Common myeloid progenitor, CD34-positive (primary cell): ENCODE measurements around the gene TINAGL1.

Experiments used
- CTCF ChIA-PET: fragments of 350-600 bp; sonication (Branson Sonifier 250); formaldehyde crosslinking; loops from one replicate; lab custom pipeline; 2021; ENCODE audit warnings: antibody characterized with exemption; lab: Charles Lee
- POLR2A ChIA-PET: fragments of 350-600 bp; sonication (Branson Sonifier 250); formaldehyde crosslinking; loops from one replicate; lab custom pipeline; 2021; ENCODE audit warnings: antibody characterized with exemption; lab: Charles Lee
- DNase-seq, 3 donors: peaks; one replicate each; pipeline versions ENCODE4 v3.0.0 to v3.0.0-alpha.2; 2013
- H3K27ac ChIP-seq, 2 experiments: 1 replicate in 1 of 2; 2 replicates in 1 of 2; pipeline ENCODE4 v1.7.0; 2013; ENCODE audit warnings: inconsistent platforms in 2 of 2, low read length in 2 of 2, mild to moderate bottlenecking in 2 of 2, low read depth in 1 of 2, moderate library complexity in 1 of 2; ENCODE audit not compliant: severe bottlenecking in 2 of 2, insufficient read depth in 1 of 2, poor library complexity in 1 of 2
- H3K27me3 ChIP-seq, 5 experiments: replicated peaks in 2 of 5; 1 replicate in 3 of 5; 2 replicates in 2 of 5; pipeline versions ENCODE4 v1.6.1 to v1.7.0; 2013; ENCODE audit warnings: low read length in 4 of 5, mild to moderate bottlenecking in 2 of 5, moderate library complexity in 2 of 5, inconsistent platforms in 1 of 5; ENCODE audit not compliant: insufficient read depth in 5 of 5, control insufficient read depth in 4 of 5
- H3K36me3 ChIP-seq, 4 experiments: 1 replicate in 2 of 4; 2 replicates in 2 of 4; pipeline versions ENCODE4 v1.6.1 to v1.7.0; 2013; ENCODE audit warnings: low read length in 3 of 4, control low read depth in 1 of 4, mild to moderate bottlenecking in 1 of 4; ENCODE audit not compliant: control insufficient read depth in 4 of 4, insufficient read depth in 4 of 4
- H3K4me1 ChIP-seq, 4 experiments: 1 replicate in 3 of 4; 2 replicates in 1 of 4; pipeline versions ENCODE4 v1.6.1 to v1.7.1; 2013; ENCODE audit warnings: low read length in 3 of 4, mild to moderate bottlenecking in 3 of 4, control low read depth in 1 of 4, inconsistent platforms in 1 of 4, moderate library complexity in 1 of 4; ENCODE audit not compliant: control insufficient read depth in 4 of 4, insufficient read depth in 4 of 4; ENCODE audit errors: control extremely low read depth in 1 of 4
- H3K4me3 ChIP-seq, 7 experiments: 1 replicate in 4 of 7; 2 replicates in 3 of 7; pipeline versions ENCODE4 v1.5.1 to v1.7.0; 2013; ENCODE audit warnings: mild to moderate bottlenecking in 7 of 7, low read length in 6 of 7, moderate library complexity in 6 of 7, inconsistent platforms in 2 of 7, low read depth in 2 of 7, control low read depth in 1 of 7; ENCODE audit not compliant: insufficient read depth in 4 of 7, control insufficient read depth in 1 of 7; ENCODE audit errors: extremely low read depth in 1 of 7
- H3K9me3 ChIP-seq, 5 experiments: 1 replicate in 4 of 5; 2 replicates in 1 of 5; pipeline versions ENCODE4 v1.6.1 to v1.7.1; 2013; ENCODE audit warnings: low read length in 4 of 5, mild to moderate bottlenecking in 2 of 5, inconsistent platforms in 1 of 5, low read depth in 1 of 5, moderate library complexity in 1 of 5; ENCODE audit not compliant: control insufficient read depth in 4 of 5, insufficient read depth in 2 of 5; ENCODE audit errors: control extremely low read depth in 1 of 5
- WGBS: methylation state at CpG from one replicate; pipeline ENCODE4 v1.1.5; 2013; ENCODE audit not compliant: insufficient coverage; 5-methylcytosine and 5-hydroxymethylcytosine counted together

The TINAGL1 gene

DNA sequence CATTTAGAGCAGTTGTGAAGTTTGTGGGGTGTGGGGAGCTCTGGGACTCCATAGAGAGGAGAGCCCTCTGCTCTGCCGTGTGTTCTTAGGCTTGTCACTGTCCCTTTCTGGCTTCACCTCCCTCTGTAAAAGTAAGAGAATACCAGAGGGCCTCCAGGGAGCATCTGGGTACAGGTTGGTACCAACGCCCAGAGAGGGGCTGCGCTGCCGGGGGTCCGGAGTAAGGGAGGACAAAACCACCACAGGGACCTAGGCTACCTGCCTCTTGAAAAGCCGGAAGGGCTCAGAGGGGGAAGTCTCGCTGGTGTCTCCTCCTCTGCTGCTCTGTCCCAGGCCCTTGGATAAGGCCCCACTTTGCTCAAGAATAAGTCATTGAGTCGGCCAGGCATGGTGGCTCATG, 3.1 kb upstream of the TINAGL1 start:
- 98% methylated on average over 4 of the region's 8 CpGs for WGBS
- Histone ChIP-seq H3K9me3 (no peaks in the 10 kb centered on the region), H3K4me1 (peaks cover 7 to 63% (median 36%) of the 10 kb centered on the region in 4 experiments), H3K36me3 (no peaks in the 10 kb centered on the region), H3K27ac (no peak overlapping the region), H3K27me3 (peaks cover 0 to 2% (median 0%) of the 10 kb centered on the region in 5 experiments), H3K4me3 (no peak overlapping the region)
- POLR2A ChIA-PET, result no interaction called here
- CTCF ChIA-PET, result interaction anchor here (1.0 to 2.6 kb wide), 2 partner anchors 9 to 30 kb away, joined by 3 to 14 read pairs; no protein-coding TSS in a partner anchor
- DNase-seq, result no peak

DNA sequence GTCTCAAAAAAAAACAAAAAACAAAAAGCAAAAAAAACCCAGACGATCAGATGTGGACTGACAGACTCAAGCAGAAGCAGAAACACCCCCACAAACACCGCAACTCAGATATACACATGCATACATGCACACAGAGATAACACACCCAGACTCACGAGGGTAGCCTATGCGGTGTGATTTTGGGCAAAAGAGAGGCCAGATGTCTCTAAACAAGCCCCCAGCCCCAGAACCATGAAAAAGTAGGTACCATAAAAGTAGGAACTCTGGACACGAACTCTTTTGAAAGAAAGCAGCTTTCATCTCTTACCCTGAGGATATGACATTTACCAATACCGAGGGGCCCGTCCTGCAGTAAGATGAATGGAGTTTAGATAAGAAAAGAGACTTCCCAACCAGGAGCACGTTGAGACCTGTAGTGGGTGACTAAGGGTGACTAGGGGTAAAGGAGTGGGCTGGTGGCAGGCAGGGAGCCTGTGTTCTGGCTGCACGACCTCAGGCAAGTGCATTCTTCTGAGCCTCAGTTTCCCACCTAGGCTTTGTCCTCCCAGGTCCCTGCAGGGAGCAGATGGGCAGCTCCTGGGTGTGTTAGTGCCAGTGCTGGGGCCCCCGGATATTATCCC, 1.5 kb upstream of the TINAGL1 start:
- POLR2A ChIA-PET, result no interaction called here
- DNase-seq, result peak in 2 of 3 donors; percentile 61 to 72
- WGBS, result 52% methylated on average over 4 of the region's 10 CpGs
- H3K9me3 ChIP-seq, result no peaks in the 10 kb centered on the region
- H3K4me1 ChIP-seq, result peaks cover 7 to 63% (median 36%) of the 10 kb centered on the region in 4 experiments
- no peak overlapping the region for H3K27ac ChIP-seq
- peaks cover 0 to 5% (median 0%) of the 10 kb centered on the region in 5 experiments for H3K27me3 ChIP-seq
- no peaks in the 10 kb centered on the region for H3K36me3 ChIP-seq
- CTCF ChIA-PET, result interaction anchor here (1.2 kb wide), 1 partner anchor 18 kb away, joined by 4 read pairs; no protein-coding TSS in a partner anchor
- no peak overlapping the region for H3K4me3 ChIP-seq

DNA sequence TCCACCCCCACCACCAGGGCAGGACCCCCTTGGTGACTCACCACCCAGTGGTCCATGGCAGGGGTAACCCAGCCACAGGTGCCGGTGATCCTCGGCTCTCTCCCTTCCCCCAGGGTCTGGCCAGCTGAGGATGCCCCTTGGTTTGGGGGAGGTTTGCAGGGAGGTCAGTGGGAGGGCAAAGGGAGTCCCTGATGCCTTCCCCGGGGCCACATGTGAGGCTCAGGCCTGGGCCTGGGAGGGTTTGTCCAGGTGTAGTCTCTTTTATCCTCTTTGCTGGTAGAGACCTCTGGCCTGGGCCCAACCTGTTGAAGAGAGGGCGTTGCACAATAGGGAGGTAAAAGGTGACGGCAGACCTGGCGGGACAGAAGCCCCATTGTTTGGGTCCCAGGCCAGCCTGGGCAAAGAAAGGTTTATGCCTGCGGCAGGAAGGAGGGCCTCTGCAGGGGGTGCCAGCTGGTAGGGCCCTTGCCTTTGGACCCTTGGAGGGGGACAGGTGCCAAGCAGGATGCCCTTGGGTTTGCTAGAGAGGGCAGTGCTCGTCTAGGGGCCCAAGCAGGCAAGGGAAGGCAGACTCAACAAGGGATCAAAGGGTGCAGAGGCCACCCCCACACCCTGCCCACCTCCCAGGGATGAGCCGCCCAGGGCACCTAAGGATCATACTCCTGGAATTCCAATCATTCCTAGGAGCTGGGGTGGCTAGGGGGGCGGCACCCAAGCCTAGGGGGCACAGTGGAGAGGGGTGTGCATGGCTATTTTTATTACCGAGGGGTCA, 760 bp upstream of the TINAGL1 start:
- Histone ChIP-seq H3K27ac (no peak overlapping the region), H3K36me3 (no peaks in the 10 kb centered on the region), H3K4me1 (peaks cover 7 to 60% (median 33%) of the 10 kb centered on the region in 4 experiments), H3K4me3 (no peak overlapping the region), H3K27me3 (peaks cover 0 to 5% (median 0%) of the 10 kb centered on the region in 5 experiments), H3K9me3 (no peaks in the 10 kb centered on the region)
- ChIA-PET CTCF (interaction anchor here (1.0 to 1.2 kb wide), 2 partner anchors 11 to 17 kb away, joined by 3 to 4 read pairs; no protein-coding TSS in a partner anchor), POLR2A (no interaction called here)
- no peak for DNase-seq
- WGBS, result 86% methylated on average over 5 of the region's 11 CpGs

DNA sequence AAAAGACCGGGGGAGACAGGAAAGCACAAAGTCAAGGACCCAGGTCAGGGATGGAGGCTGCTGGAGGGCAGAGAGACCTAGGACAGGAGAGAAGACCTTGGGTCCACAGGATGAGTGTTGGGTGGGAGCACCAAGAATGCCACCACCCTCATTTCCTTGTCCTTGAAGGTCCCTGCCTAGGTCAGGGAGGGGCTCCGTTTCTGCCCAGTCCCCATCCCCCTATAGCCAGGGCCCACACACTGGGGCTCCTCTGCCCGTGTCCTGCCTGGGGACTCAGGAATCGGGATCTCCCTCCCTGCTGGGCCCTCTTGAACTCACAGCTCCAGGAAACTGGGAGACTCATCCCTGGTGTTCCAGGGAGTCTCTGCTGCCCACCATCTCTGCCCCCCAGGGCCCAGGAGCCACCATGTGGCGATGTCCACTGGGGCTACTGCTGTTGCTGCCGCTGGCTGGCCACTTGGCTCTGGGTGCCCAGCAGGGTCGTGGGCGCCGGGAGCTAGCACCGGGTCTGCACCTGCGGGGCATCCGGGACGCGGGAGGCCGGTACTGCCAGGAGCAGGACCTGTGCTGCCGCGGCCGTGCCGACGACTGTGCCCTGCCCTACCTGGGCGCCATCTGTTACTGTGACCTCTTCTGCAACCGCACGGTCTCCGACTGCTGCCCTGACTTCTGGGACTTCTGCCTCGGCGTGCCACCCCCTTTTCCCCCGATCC, 584 bp downstream of the TINAGL1 start:
- Histone ChIP-seq H3K27me3 (peaks cover 0 to 5% (median 0%) of the 10 kb centered on the region in 5 experiments), H3K9me3 (no peaks in the 10 kb centered on the region), H3K4me3 (peak overlapping the region in 5 of 7 experiments; percentile 32 to 74 (median 57)), H3K27ac (no peak overlapping the region), H3K36me3 (no peaks in the 10 kb centered on the region), H3K4me1 (peaks cover 0 to 46% (median 21%) of the 10 kb centered on the region in 4 experiments)
- ChIA-PET CTCF (interaction anchor here (1.0 to 1.7 kb wide), 4 partner anchors 9 to 18 kb away, joined by 3 to 5 read pairs (median 4); no protein-coding TSS in a partner anchor), POLR2A (no interaction called here)
- no peak for DNase-seq
- 85% methylated on average over 25 of the region's 27 CpGs for WGBS

DNA sequence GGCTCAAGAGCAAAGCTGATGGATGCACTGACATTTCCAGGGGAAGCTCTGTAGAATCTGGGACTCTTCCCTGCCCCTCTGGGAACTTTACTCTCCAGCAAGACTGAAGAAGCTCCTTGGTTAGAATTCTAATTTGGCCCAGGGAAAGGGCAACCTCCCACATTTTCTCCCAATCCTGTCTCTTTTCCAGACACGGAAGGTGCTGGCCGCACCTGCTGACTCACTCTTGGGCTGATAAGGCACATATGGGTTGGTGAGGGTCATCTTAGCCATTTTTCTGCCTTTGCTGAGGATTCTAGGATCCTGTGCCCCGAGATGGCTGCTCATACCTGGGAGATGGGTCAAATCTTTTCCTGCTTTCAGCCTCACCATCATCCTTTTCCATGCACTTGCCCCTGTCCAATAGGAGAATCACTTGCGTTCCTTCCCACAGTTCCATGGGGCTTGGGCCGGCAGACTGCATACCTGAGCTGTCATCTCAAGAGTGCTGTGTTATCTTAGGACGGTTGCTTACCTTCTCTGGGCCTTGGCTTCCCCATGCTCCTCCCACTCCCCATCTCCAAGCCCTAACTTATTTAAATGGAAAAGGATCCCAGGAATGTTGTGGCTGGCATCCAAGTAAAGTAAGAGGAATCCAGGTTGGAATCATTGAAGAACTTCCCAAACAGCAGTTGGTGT, 1.3 kb downstream of the TINAGL1 start:
- ChIA-PET CTCF (interaction anchor here (1.0 to 1.7 kb wide), 4 partner anchors 9 to 17 kb away, joined by 3 to 5 read pairs (median 4); no protein-coding TSS in a partner anchor), POLR2A (no interaction called here)
- Histone ChIP-seq H3K27me3 (peaks cover 0 to 5% (median 0%) of the 10 kb centered on the region in 5 experiments), H3K4me1 (peaks cover 0 to 41% (median 19%) of the 10 kb centered on the region in 4 experiments), H3K27ac (no peak overlapping the region), H3K36me3 (no peaks in the 10 kb centered on the region), H3K4me3 (no peak overlapping the region), H3K9me3 (no peaks in the 10 kb centered on the region)
- DNase-seq, result no peak
- 93% methylated on average over 4 of the region's 6 CpGs for WGBS

DNA sequence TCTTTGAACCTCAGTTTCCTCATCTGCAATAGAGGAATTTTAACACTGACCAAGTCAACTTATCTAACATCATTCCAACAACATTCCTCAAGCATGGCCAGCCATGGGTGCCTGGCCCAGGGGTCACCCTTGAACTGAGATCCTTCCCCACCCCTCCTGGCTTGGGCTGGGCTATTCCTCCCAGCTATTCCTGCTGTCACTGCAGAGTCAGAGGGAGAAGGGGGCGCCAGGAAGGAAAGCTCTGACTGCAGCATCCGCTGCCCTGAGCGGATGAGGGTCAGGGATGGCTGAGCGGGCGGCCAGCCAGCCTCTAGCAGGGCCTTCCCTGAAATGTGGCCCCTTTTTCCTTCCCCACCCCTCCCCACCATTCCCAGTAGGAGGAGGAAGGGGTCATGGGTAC, 3.1 kb downstream of the TINAGL1 start:
- POLR2A ChIA-PET, result no interaction called here
- CTCF ChIA-PET, result interaction anchor here (1.2 kb wide), 1 partner anchor 14 kb away, joined by 6 read pairs; no protein-coding TSS in a partner anchor
- H3K4me3 ChIP-seq, result no peak overlapping the region
- H3K4me1 ChIP-seq, result peaks cover 0 to 32% (median 17%) of the 10 kb centered on the region in 4 experiments
- no peaks in the 10 kb centered on the region for H3K36me3 ChIP-seq
- no peaks in the 10 kb centered on the region for H3K9me3 ChIP-seq
- no peak overlapping the region for H3K27ac ChIP-seq
- peaks cover 0 to 5% (median 0%) of the 10 kb centered on the region in 5 experiments for H3K27me3 ChIP-seq
- no peak for DNase-seq
- no CpG with 5 or more reads among the region's 5 CpGs for WGBS
